ENCODE measurements around the gene HEXB.

Gene HEXB

GRCh38 chr5:74684900-74685851, at the start of gene HEXB:
Gene HEXB (plus strand): TSS chr5:74685233. CDS start chr5:74685261, 28 bp downstream.
- peak; percentile 67 to 73 for DNase-seq (ENCODE audit: low read depth in 2 of 2, low spot score in 1 of 2)

DNA sequence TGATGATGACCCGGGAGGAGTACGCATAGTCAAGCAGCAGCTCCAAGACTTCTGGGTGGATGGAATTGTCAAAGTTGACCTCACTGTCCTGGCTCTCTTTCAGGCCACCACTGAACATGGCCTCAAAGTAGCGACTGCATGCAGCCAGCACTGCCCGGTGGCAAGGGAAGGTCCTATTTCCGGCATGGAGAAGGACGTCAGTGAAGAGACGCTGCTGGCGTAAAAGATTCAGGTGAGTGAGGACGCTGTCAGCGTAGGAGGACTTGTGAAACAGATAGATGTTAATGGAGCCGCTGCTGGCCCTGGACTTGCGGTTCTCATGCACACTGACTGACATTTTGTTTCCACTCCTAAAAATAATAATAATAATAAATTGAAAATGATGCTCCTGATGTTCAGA, 48.9 kb upstream of the HEXB start:
- no peak for DNase-seq (ENCODE audit: low read depth in 2 of 2, low spot score in 1 of 2)

DNA sequence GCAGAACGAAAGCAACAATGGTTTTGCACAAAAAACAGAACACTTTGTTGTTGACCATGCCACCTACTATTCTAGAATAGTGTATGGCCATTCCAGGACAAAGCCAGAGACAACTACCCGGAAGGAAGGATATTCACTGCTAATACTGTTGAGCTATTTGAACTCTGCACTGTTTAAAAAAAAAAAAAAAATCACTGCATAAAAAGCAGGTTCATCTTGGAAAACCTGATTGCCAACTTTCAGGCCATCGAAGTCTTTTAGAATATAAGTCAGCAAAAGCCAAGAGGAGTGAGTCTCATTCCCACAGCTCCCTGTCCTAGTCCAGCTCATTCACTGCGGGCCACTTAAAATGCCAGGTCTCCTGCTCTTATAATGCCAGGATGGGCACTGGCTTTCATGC, 48.5 kb upstream of the HEXB start:
- no peak for DNase-seq (ENCODE audit: low read depth in 2 of 2, low spot score in 1 of 2)

DNA sequence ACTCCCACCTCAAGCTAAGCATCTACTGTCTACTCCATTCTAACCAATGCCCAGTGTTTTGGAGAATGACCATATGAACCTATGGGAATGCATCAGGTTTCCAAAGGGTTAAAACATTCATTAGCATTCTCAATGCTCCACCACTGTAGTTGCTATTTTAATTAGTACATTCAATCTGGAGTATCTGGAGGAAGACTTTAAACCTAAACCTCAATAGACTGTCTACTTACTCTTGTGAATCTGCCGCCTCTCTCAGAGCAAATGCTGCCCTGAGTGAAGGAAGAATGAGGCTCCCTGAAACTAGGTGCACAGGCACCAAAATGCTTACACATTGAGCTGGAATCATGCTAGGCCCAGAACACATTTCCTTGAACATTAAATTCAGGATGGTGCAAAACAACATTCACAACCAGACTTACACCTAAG, 46.5 kb upstream of the HEXB start:
- no peak for DNase-seq (ENCODE audit: low read depth in 2 of 2, low spot score in 1 of 2)

DNA sequence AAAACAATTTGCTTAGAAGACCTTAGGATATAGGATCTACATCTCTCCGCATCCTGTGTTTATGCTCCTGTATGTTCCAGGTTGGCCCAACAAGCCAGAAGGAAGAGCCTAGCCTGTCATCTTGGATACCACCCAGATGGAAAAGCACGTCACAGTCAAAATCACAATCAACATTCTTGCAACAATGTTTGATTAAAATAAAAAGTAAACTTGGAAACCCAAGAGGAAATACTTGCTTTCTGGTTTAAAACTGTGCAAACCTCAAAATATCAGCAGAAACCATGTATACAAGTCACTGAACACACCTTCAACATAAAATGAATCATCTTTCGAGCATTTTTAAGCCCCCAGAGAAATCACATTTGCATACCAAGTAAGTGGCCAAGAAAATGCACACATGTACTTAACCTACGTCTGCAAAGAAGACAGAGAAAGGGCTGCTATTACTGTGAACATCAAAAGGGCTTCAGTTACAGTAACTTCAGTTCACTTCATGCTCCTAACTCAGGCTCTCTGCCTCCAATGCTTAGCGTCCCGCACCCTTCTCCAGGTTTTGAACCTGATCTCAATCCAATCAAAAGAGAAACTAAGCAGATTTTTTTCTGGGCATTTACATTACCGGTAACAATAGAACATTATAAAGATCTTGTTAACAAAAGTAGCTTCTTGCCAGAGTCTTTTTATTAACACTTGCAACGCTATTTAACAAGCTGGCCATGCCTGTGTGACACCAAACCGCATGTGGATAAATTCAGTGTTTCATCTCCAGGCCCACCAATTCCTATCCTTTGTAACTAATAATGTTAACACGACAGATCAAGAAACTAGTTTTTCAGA, 45.8 kb upstream of the HEXB start:
- DNase-seq (ENCODE audit: low read depth in 2 of 2, low spot score in 1 of 2): no peak

GRCh38 chr5:74639807-74640449, 45.1 kb upstream of the HEXB start:
- DNase-seq (ENCODE audit: low read depth in 2 of 2, low spot score in 1 of 2): no peak

GRCh38 chr5:74640450-74640953, 44.5 kb upstream of the HEXB start, which contains the start of gene ENC1:
Gene ENC1 (minus strand): TSS chr5:74640728. CDS start chr5:74636485, 4,243 bp downstream.
- DNase-seq (ENCODE audit: low read depth in 2 of 2, low spot score in 1 of 2): peak in 1 of 2 donors; percentile 42

DNA sequence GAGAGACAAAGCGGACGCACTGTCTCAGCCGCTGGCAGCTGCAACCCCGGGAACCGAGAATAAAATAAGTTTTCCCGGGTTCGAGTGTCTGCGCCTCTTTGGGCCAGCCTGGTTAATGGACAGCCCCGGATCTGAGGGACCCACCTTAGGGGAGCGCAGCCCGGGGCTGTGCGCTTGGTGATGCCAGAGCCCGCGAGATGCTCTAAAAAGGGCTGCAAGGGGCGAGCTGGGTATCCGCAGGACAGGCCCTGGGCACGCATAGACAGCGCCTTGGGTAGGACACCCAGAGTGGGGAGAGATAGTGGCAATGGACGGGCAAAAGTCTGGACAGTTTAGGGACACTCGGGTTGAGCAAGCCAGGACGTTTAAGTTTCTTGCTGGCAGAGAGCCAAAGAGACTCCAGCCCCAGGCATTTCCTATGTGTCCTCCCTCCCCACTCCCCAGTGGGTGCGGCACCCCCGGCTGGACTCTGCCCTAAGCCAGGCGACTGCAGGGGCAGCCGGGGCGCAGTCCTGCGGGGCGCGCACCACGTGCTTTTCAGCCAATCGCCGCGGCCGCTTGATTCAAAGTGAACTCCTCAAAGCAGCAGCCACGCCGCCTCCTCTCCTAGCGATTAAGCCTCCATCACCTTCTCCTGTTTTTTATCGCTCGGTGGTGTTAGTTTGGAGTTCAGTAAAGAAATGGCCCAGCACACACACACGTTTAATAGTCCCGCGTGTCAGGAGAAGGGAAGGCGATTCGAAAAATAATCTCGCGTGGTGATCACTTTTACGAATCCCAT, 43.9 kb upstream of the HEXB start:
- no peak for DNase-seq (ENCODE audit: low read depth in 2 of 2, low spot score in 1 of 2)

DNA sequence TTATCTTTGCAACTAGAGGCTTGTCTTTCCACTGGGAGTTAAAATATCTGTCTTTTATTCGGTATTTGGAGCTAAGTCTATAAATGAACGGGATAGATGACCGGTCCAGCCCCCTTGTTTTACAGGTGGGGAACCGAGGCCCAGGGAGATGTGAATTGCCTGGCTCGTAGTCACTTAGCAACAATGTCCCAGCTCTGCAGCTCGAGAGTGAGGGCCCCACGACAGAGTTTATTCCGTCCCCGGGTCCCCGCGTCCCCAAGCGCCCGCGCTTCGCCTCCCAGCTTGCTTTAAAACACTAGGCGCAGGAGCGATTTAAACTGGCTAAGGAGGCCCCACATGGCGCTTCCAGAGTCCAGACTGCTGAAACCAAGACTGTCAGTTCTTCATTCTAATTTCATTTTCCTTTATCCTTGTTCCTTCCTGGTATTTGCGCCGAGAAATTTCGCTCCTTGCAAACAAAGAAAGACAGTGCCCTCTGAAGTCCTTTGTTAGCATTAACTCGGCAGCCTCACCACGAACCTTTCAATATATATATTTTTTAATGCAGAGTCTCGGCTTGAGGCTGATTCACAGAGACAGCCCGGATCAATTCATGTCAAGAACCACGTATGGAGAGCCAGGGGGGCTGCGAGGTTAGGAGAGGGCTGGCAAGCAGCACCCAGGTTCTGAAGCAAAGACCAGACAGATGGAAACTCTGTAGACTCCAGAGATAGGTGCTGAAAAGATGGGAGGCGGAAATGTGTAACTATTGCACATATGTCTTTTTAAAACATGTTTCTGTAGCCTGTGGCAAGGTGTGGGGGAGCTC, 43.1 kb upstream of the HEXB start:
- DNase-seq (ENCODE audit: low read depth in 2 of 2, low spot score in 1 of 2): no peak

DNA sequence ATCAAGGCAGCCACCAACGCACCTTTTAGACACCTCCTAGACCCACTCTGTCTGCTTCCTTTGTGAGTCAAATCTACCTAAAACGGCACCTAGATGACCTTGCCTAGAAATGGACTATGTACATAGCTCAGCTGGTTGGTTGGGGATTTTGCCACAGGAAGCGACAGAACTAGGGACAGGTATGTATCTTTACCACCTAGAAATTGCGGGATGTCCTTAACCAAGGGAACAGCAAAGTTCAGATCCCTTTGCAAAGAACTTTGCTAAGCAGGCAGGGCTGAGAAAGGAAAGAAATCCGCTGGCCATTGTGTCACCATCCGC, 42.5 kb upstream of the HEXB start:
- no peak for DNase-seq (ENCODE audit: low read depth in 2 of 2, low spot score in 1 of 2)

DNA sequence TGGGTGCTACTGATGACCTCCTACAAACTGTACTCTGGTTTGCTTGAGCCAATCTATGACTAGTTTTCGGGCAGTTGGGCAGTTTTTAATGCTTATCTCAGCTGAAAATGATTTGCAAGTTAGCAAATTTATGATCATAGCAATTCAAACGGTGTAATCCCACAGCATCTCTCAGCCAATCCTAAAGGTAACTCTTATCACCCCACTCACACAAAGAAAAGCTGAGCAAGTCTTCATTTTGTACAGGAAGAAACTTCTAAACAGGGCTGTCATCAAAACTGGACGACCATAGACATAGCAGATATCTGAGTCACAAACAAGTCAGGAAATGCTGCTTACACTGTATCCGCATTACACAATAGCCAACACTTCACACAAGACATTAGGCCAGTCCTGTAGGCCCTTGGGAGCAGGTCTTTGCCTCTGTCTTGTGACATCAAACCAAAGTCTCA, 41.9 kb upstream of the HEXB start:
- no peak for DNase-seq (ENCODE audit: low read depth in 2 of 2, low spot score in 1 of 2)

DNA sequence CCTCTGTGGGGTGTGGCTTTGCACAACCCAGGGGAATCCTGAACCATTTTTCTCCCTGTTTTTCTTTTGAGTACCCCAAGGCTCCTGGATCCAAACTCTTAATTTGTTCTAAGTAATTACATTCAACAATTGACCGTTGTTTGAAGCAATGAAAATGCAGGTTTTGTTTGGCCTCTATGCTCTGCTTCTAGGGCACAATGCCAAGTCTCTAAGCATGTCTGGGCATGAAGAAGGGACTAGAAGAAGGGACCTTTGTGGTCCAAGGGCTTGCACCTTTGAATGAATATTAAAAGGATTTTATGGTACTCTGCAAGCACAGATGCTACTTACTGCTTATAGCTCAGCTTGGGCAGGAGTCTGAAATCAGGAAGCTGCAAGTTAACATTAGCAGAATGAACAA, 37.9 kb upstream of the HEXB start:
- DNase-seq (ENCODE audit: low read depth in 2 of 2, low spot score in 1 of 2): no peak

DNA sequence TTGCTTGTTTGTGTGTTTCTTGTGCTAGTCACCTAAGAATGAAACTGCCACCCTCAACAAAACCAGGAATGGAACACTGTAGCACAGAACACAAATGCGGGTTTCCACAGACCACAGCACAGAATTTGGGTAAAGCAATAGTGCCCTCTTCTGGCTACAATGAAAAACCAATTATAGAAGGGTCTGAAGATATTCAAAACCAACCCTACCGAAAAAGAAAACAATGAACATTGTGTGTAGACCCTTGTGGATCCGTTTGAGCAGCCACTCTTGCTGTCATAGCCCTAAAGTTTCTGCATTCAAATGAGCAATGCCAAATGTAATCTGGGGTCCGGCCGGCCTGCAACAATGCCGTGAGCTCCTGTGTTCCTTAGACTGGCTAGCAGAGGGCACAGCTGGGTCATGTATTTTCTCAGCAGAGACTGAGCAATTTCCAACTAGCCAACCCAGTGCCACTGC, 36.2 kb upstream of the HEXB start:
- DNase-seq (ENCODE audit: low read depth in 2 of 2, low spot score in 1 of 2): no peak

DNA sequence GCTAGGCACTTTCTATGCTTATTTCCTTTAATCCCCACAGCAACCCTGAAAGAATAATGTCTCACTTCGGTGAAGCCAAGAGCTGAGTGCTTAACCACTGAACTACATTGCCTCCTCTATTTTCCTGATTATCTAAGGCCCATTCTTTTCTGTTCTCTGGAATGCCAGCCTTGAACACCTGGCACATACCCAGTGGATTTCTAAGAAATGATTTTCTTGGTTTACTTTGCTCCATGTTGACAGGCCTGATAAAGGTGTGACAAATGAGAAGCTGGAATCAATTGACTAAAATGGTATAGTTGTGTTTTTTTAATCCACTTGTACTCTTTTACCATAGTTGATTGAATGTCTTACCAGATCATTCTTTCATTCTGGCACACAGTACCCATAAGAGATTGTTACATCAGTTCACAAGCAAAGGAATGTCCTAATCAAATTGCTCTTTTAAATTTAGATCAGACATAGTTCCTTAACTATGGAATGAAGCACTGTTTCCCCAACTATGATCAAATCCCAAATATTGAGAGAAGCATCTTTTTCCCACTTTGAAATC, 35.5 kb upstream of the HEXB start:
- DNase-seq (ENCODE audit: low read depth in 2 of 2, low spot score in 1 of 2): no peak

DNA sequence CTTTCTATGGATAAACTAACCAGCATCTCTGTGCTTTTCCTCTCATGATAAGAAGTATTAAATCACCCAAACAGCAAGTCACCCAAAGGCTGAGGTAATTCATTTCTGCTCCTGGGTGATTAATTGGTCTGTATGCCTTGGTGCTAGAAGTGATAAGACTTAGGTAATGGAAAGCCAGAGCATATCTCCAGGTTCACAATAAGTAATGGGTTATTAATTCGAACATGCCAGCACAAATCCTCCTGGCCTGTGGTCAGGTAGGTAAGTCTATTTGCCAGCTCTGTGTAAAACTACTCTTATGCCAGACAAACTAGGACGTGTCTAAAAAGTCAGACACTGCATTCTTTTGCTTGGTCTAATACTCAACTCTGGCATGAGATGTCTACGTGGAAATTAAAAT, 33.3 kb upstream of the HEXB start:
- no peak for DNase-seq (ENCODE audit: low read depth in 2 of 2, low spot score in 1 of 2)

DNA sequence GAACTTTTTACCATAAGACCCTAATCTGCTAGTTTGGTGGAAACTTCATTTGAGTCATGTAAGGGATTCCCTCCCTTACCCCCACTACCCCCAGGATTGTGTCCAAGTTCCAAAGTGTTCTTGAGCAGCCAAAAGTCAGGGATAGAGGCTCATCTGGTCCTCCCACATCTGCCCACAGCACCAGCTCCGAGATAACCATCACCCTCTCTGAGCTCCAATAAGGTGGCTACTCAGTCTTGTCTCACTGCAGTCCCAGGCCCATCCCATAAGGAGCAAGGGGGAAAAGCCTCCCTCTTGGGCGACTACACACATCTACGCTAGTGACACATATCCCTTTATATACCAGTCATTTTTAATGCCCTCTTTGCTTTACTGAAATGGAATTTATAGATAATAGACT, 32.5 kb upstream of the HEXB start:
- no peak for DNase-seq (ENCODE audit: low read depth in 2 of 2, low spot score in 1 of 2)

DNA sequence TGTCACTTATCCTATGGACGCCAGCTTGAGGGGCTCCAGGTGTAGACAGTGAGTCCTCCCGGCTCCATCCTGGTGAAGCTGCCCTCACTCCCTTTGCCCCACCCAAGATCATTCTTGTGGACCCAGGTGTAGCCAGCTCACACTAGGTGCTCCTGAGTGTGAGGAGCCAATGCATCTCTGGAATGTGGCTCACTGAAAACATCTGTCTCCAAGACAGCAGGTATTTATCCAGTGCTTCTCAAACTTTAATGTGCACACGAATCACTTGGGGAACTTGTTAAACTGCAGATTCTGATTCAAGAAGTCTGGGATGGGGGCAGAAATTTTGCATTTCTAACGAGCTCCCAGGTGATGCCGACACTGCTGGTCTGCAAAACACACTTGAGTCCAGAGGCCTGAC, 31.0 kb upstream of the HEXB start:
- no peak for DNase-seq (ENCODE audit: low read depth in 2 of 2, low spot score in 1 of 2)

GRCh38 chr5:74655206-74655605, 29.8 kb upstream of the HEXB start:
- no peak for DNase-seq (ENCODE audit: low read depth in 2 of 2, low spot score in 1 of 2)

- DNase-seq (ENCODE audit: low read depth in 2 of 2, low spot score in 1 of 2): no peak
Observed at GRCh38 chr5:74655716-74656115, 29.3 kb upstream of the HEXB start.
